Activated effector memory CD4-positive, alpha-beta T cell treated with anti-CD3 and anti-CD28 coated beads, Interleukin-2, amount 50 U/mL, for 16 hours (primary cell): ENCODE data around the gene FANCI.
"Not testable (repeated sequence)": the region's sequence is repeated elsewhere in the genome, so short reads cannot be mapped to it uniquely, and the experiment has no call there.

Experiments used
- DNase-seq: peaks from one replicate; pipeline ENCODE4 v3.0.0-alpha.2; 2020

FANCI gene

GRCh38 chr15:89226359-89227221, 17.2 kb upstream of the FANCI start:
- DNase-seq: no peak

GRCh38 chr15:89227425-89227824, 16.4 kb upstream of the FANCI start:
- no peak for DNase-seq

- no peak for DNase-seq
Measured at GRCh38 chr15:89230277-89230676, 13.5 kb upstream of the FANCI start.

GRCh38 chr15:89231832-89232231, 11.9 kb upstream of the FANCI start:
- DNase-seq: no peak

GRCh38 chr15:89239883-89240810, 3.6 kb upstream of the FANCI start:
- DNase-seq: not testable (repeated sequence)

- no peak for DNase-seq
Measured at GRCh38 chr15:89243046-89243690, 611 bp upstream of the FANCI start.

GRCh38 chr15:89244574-89244903, 760 bp downstream of the FANCI start:
- DNase-seq: no peak

- no peak for DNase-seq
Measured at GRCh38 chr15:89247446-89247845, 3.7 kb downstream of the FANCI start.

GRCh38 chr15:89248584-89248983, 4.8 kb downstream of the FANCI start:
- no peak for DNase-seq

- DNase-seq: not testable (repeated sequence)
Measured at GRCh38 chr15:89250142-89250541, 6.4 kb downstream of the FANCI start.

- DNase-seq: not testable (repeated sequence)
Measured at GRCh38 chr15:89277281-89277680, 33.5 kb downstream of the FANCI start.

- no peak for DNase-seq
Measured at GRCh38 chr15:89278307-89278706, 34.5 kb downstream of the FANCI start.

GRCh38 chr15:89282631-89283030, 38.9 kb downstream of the FANCI start:
- no peak for DNase-seq

GRCh38 chr15:89283201-89283600, 39.4 kb downstream of the FANCI start:
- no peak for DNase-seq

GRCh38 chr15:89291934-89292438, 48.2 kb downstream of the FANCI start:
- no peak for DNase-seq

GRCh38 chr15:89293012-89293411, 49.2 kb downstream of the FANCI start:
- no peak for DNase-seq

- DNase-seq: no peak
Measured at GRCh38 chr15:89299896-89300295, 56.1 kb downstream of the FANCI start.

- DNase-seq: no peak
Measured at GRCh38 chr15:89301304-89302089, 57.7 kb downstream of the FANCI start.

GRCh38 chr15:89303986-89304385, 60.2 kb downstream of the FANCI start:
- no peak for DNase-seq

- no peak for DNase-seq
Measured at GRCh38 chr15:89305395-89305794, 61.6 kb downstream of the FANCI start.

GRCh38 chr15:89307046-89307587, 63.3 kb downstream of the FANCI start:
- DNase-seq: no peak

- no peak for DNase-seq
Measured at GRCh38 chr15:89307791-89308190, 64.0 kb downstream of the FANCI start.
